ENCODE results near the gene POC1A.

POC1A gene

DNA sequence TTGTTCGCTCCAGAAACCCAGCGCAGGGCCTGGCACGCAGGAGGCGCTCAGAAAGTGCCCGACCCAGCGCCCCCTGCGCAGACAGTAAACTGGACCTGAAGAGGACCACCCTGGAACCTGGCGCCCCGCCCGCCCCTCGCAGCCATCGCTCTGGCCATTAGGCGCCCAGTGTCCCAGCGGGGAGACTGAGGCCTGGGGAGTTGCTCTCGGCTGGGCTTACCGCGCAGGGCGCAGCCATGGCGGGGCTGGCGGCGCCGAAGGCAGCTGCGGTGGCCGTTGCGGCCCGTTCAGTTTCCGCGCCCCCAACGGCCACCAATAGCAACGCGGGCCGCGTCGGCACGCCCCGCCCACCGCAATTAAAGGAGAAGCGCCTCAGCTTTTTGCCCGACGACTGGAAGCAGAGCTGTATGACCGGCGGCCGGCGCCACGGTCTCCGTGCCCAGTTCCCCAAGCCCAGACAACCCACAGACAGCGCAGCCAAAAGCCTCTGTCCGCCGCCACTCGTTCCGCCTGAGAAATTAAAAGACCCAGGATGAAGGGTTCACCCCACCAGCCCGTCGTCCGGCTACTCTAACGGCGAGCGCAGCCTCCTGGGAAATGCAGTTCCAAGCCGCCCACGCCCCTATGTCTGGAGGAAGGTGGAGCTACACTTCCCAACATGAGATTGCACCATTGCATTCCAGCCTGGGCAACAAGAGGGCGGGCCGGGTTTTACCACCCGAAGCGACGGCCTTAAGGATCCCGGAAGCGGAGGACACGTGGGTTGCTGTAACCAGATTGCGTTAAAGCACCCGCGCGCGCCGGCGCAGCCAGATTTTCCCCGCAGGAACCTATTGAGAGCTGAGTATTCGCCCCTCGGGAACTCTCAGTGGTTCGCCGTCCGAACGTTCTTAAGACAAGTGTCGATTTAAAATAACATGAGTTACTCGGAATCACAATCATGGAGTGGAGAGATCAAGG is at the start of gene POC1A:
TSS of gene POC1A (minus strand) at position 289 of the 960 bp plus-strand sequence. CDS start at position 238, 51 bp downstream.
- DNase-seq: peak; percentile 67 to 99 (median 92)

DNA sequence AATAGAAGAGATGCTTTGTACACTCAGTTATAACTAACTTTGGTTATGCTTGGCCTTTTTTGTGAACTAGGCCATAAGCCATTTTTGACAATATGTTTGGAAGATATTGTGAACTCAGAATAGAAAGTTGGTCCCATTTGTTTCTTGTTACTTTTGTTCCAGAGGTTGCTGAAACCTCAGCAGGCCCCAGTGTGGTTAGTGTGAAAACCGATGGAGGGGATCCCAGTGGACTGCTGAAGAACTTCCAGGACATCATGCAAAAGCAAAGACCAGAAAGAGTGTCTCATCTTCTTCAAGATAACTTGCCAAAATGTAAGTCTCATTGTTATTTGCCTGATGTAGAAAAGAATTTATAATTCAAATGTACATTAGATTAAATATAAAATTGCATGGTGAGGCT is 49.5 kb upstream of the POC1A start:
- no peak for DNase-seq

DNA sequence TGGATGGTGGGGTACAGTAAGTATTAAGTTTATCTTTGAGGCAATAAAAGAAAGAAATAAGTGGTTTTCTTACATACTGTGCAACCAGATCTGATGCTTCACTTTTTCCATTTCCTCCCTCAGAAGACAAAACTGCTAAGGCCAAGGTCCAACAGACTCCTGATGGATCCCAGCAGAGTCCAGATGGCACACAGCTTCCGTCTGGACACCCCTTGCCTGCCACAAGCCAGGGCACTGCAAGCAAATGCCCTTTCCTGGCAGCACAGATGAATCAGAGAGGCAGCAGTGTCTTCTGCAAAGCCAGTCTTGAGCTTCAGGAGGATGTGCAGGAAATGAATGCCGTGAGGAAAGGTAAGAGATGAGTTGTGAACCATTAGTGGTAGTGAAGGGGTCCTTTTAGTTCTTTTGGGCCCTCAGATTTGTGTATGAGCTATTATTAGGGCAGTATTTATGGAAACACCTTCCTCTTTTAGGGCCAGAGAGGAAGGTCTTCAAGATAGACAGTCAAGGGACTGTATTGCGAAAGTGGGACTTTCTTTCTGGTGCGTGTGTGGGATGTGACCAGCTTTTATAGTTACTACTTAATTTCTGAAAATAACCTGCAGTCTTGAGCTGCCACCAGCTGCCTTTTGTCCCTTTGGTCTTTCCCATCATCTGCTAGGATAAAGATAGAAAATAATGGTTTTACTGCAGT is 48.3 kb upstream of the POC1A start:
- no peak for DNase-seq

DNA sequence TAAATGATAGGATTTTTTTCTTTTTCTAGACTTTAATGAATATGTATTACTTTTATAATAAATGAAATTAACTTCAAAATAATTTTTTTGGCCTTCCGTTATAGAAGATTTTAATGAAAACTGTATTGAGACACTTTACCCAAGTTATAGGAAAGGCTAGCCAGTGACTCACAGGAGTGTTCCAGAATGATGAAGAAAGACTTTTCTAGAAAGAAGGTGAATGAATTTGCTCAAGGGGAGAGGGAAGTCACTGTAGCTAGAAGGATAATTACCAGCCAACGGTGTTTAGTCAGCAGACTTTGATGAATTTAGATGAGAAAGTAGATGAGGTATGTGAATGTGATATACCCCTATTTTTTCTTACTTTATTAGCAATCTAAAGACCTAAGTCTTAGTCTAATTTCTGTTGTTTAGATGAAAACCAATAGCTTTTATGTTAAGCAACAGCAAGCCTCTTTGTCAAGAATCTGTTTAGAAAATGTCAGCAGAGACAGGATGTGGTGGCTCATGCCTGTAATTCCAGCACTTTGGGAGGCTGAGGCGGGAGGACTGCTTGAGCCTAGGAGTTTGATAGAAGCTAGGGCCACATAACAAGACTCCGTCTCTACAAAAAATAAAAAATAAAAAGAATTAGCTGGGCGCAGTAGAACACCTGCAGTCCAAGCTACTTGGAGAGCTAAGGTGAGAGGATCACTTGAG is 46.9 kb upstream of the POC1A start:
- no peak for DNase-seq

DNA sequence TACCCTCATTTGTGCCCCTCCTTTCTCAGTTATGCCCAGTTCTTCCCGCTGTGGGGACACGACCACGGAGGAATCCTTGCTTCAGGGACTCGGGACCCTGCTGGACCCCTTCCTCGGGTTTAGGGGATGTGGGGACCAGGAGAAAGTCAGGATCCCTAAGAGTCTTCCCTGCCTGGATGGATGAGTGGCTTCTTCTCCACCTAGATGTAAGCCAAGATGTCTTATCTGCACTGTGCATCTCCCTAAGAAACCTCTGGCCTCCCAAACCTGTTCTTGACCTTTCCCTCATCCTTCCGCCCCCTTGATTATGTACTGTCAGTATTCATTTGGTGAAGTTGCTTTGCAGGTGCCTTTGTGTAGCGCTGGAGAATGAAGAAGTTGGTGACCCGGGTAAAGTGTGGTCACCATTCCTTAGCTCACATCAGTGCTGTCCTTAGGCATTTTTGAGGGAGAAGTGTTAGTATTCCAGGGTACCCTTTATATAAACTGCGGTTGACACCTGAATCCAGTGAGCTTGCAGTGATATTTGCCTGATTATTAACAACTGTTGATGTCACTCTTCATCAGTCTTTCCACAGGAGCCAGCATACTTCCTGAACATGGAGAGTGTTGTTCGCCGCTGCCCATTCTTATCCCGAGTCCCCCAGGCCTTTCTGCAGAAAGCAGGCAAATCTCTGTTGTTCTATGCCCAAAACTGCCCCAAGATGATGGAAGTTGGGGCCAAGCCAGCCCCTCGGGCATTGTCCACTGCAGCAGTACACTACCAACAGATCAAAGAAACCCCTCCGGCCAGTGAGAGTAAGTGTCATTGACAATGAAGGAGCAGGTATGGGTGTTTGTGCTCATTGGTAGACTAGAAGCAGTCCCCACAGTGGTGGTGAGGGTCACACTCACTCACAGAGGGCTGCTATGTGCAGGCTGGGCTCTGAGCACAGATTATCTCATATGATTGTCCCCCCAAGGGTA is 44.7 kb upstream of the POC1A start:
- DNase-seq: no peak

DNA sequence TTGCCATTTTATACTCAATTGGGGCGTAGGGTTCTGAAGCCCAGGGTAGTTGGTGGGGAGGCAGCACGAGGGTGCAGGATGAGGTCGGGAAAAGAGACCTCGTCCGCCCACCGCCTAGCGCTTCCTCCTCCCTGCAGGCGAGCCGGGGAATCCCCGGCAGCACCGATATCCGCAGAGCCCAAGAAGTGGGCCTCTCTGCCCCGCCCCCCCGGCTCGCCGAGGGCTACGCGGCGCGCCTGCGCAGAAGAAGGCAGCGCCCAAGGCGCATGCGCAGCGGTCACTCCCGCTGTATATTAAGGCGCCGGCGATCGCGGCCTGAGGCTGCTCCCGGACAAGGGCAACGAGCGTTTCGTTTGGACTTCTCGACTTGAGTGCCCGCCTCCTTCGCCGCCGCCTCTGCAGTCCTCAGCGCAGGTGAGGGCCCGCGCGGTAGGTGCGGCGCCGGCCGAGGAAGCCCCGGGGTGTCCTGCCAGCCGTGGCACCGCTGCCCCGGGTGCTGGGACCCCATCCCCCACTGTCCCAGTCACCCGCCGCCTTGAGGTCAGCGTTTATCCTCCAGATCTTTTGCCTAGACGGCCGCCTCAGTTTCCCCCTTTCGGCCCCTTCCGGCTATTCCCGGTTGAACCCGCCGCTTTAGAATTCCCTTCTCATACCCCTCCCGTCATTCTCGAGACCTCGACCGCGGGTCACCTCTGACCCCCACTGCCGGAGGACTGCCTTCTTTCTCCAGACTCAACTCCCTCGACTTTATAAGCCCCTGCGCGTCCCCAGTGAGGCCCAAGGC is 43.8 kb upstream of the POC1A start, which contains the start of gene ALAS1:
TSS of gene ALAS1 (plus strand) at position 319 of the 784 bp plus-strand sequence. CDS start 1,082 bp downstream, outside the sequence.
- DNase-seq: peak; percentile 22 to 92 (median 83)

DNA sequence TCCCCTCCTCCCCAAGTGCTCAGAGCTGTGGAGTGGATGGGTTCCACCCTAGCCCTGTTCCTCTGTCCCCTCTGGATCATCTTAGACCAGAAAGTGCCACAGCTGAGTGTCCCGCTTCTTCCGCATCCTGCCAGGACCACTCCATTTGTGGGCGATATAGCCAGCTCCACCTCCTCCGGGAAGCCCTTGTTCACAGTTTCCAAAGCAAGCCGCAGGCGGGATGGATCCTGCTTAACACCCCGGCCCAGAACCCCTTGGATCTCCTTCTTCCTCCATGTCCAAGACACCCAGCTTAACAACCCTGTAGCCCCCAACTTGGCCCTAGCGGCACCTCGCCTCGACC is 43.2 kb upstream of the POC1A start:
- peak in 1 of 58 donors; percentile 55 for DNase-seq

DNA sequence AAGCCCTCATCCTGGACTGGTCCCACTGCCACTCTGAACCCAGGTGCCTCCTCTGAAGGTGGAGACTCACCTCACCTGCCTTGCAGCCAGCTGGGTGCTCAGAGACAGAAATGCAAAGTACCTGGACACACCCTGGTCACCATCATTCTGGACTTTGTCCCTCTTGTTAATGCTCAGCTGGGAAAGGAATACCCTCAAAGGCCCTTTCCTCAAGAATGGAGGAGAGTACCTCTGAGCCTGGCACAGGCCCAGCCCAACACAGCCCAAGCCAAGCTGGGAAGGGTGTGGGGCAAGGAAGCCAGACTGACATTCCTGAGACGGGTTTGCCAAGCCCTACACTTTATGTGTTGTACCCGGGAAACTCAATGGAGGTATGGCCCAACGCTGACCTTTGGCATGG is 42.8 kb upstream of the POC1A start:
- DNase-seq: no peak

DNA sequence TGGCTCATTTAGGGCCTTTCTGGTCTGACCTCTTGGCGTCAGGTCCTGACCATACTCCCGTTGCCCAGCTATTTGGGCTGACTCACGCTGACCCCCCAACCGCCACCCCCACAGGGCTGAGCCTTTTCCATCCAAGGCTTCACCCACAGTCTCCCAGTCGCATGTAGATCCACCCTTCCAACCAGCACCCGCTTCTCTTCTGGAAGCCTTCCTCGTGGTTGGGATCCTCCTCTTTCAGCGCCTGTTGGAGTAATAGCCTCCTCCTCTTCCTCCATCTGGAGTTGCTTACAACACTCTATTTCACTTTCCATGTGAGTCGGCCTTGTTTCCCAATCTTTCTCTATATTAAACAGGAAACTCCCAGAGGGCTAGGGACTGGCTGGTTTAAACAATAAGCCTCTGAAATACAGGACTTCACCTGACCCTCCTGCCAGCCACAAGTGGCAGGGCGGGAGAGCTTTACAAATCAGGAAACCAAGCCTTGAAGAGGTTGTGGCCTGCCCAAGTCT is 41.7 kb upstream of the POC1A start:
- no peak for DNase-seq

DNA sequence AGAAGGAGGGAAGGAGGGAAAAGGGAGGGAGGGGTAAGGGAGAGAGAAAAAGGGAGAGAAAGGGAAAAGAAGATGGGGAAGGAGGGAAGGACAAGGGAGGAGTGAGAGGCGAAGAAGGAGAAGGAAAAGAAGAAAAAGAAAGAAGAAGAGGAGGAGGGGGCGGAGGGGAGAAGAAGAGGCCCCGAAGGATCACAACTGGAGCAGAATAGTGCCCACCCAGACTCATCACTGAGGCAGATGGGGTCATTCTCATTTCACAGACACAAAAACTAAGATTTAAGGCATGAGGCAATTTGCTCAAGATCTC is 41.0 kb upstream of the POC1A start:
- DNase-seq: no peak

DNA sequence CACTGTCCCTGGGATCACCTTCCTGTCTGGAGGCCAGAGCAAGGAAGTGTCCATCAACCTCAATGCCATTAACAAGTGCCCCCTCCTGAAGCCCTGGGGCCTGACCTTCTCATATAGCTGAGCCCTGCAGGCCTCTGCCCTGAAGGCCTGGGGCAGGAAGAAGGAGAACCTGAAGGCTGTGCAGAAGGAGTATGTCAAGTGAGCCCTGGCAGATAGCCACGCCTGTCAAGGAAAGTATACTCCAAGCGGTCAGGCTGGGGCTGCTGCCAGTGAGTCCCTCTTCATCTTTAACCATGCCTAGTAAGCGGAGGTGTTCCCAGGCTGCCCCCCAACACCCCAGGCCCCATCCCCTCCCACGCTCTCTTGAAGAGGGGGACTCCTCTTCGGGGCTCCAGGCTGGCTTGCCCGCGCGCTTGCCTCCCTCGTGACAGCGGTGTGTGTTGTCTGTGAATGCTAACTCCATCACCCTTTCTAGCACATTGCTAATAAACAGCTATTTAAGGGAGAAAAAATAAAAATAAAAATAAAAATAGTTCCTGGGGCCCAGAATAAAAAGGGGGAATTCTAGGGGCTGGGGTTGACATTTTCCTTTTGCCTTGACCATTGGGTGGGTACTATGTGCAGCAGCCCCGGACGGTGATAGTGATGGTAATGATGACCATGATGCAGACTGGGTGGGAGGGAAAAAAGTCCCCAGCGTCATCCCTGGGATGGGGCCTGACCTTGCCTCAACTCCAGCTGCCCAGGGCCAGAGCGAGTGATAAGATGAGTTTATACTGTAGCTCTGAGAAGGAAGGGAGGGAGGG is 40.5 kb upstream of the POC1A start:
- DNase-seq: no peak

DNA sequence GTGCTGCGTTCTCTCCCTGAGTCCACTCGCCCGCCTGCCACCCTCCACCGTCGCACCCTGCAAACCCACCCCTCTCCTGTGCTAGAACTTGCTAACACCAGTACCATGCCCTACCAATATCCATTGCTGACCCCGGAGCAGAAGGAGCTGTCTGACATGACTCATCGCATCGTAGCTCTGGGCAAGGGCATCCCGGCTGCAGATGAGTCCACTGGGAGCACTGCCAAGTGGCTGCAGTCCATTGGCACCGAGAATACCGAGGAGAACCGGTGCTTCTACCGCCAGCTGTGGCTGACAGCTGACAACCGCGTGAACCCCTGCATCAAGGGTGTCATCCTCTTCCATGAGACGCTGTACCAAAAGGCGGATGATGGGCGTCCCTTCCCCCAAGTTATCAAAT is 38.8 kb upstream of the POC1A start:
- peak in 44 of 58 donors; percentile 10 to 93 (median 54) for DNase-seq

DNA sequence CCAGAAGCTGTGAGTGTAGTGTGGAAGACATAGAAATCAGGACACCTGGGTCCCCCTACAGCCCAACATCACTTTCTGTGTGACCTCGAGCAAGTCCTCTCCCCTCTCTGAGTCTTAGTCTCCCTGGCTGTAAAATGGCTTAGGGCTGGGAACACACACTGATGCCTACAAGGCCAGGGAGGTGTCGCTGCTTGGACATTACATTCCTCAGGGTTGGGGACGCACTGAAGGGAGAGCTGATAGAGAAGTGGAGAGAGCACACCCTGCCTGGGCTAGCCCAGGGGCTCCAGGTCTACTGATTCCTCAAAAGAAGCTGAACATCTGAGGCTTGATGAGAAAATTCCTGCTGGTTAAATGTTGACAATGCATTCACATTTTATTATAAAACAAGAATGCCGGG is 37.4 kb upstream of the POC1A start:
- DNase-seq: no peak

DNA sequence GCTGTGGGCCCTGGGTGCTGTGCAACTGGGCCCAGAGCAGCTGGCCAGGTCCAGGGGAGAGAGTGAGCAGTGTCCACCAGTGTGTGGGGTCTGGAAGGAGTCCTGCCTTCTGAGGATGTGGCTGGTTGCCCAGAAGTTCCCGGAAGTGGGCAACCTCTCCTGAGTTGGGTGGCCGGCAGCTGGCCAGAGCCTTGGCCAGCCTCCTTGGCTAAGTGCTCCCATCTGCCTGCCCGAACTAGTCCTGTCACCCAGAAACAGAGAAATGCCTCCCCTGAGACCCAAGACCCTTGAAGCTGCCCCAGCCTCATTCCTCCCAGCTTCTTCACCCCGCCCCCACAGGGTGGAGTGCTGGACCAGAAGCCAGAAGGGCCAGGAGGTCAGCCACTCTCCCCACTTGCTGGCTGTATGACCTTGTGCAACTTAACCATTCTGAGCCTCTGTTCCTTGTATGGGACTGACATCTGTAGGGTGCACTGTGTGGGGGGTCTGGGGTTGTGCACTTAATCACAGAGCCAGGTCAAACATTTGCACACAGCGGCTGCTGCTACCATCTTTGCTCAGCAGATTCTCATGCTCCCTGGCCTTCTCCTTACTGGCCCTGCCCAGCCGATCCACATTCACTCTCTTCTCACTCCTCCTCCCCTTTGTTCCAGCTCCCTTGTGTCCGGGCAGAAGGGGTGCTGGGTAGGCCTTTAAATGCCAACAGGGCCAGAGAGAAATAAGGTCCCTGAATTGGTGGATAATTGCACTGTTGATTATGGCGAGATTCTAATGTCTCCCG is 36.3 kb upstream of the POC1A start:
- peak in 52 of 58 donors; percentile 10 to 89 (median 60) for DNase-seq

DNA sequence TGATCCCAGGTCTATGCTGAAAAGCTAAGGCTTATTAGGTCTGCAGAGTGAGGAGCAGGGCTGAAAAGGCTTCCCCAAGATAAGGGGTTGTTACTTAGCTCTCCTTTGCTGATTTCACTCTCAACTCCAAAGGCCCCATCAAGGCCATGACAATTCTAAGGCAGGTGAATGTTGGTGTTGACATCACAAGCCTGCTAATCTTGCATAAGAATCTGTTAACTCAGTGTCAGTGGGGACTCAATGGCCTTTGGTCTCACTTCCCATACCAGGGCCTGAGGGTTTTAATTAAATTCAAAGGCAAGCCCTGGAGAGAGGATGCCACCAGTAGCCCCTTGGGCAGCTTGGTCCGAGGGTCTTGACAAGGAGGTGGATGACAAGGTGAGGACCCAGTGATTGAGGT is 34.3 kb upstream of the POC1A start:
- DNase-seq: no peak

DNA sequence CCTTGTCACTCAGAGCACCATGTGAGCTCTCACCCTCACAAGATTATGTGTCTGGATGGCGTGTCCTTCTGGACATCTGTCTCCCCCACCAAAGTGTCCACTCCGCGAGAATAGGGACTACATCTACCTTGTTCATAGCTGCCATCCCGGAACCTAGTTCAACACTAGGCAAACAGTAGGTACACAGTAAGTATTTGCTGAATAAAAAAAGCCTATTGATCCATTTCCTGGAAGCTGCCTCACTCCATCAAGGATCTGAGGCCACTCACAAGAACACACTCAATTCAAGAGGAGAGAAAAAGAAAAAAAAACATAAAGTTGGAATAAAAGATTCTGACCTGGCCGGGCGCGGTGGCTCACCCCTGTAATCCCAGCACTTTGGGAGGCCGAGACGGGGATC is 32.5 kb upstream of the POC1A start:
- no peak for DNase-seq

DNA sequence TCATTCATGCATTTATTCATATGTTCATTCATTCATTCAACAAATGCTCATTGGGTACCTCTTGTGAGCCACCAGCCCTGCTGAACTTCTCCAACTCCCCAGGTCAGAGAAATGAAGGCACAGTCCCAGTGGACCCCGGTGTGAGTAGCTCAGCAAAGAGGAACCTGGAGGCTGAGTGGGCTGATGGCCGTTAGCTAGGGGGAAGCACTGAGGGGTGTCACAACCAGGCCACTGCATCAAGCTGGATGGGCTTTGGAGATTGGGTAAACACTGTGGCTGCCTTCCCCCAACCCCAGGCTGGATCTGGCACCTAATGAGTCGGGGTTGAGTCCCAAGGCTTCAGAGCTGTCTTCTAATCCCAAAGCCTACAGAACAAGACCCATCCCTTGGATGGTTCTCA is 31.6 kb upstream of the POC1A start:
- DNase-seq: no peak

DNA sequence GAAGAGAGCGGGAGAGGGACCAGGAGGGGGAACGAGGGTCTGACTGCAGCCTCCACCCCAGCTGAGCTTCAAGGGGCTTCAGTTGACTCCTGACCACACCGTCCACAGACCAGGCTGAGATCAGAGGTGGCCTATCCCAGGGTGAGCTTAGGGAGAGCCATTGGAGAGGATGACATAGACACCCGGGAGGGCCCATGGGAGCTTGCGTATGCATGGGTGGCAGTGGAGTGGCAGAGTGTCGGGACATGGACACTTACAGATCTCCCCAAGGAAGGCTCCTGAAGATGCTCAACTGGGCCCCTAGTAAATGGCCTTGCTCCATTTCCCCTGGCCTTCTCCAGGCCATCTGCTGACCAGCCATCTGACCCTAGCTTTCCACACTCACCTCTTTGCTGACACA is 31.1 kb upstream of the POC1A start:
- DNase-seq: no peak

Data from anterior cingulate cortex (tissue), 58 donors.